GM18517 (cell line): ENCODE measurements around the gene PPP1R37.

ENCODE experiments used
- ATAC-seq: cut with Tn5 transposase; IDR thresholded peaks from one replicate; pipeline ENCODE4 v1.9.1; 2021; ENCODE audit warnings: mild to moderate bottlenecking, moderate library complexity; ENCODE audit not compliant: unreplicated experiment

The PPP1R37 gene

GRCh38 chr19:45070861-45071544 lies 22.0 kb upstream of the PPP1R37 start:
- no peak for ATAC-seq

DNA sequence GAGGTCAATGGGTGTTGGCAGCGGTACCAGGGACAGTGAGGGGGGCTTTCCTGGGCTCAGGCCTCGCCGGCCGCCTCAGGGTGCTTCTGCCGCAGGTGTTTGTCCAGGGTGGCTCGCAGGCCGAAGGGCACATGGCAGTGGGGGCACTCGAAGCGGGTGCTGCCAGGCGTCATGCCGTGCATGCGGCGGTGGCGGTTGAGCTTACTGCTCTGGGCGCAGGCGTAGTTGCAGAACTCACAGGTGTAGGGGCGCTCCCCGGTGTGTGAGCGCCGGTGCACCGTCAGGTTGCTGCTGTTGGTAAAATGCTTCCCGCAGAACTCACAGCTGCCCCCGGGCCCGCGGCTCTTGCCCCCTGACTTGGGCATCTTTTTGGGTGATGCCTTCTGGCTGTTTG lies 21.4 kb upstream of the PPP1R37 start:
- no peak for ATAC-seq

DNA sequence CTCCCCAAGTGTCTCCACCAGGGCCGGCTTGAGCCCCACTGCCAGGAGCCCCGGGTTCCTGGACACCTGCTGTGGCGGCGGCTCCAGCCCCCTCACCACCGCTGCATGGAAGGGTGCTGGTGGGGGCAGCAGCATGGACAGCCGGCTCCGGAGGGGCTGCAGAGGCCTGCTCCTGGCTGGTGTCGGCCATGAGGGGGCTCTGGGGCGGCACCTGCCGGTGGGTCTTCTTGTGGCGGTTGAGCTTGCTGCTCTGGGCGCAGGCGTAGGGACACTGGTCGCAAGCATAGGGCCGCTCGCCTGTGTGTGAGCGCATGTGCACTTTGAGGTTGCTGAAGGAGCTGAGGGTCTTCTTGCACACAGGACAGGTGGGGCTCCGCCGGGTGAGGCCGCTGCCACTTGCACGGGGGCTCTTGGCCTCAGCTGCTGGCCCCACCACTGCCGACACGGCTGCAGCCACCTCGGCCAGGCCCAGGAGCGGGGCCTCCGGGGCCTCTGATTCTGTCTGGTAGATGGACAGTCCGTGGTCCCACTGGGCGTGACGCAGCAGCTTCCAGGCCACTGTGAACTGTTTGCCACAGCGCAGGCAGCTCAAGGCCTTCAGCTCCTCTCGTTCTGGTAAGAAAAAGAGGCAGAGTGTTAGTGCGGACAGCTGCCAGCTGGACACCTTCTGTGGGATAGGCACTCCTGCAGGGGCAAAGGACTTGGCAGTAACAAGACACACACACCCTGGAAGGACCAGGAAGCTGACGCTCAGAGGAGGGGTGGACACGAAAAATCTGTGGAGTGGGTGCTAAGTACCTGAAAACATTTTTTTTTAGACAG lies 20.8 kb upstream of the PPP1R37 start:
- no peak for ATAC-seq

- no peak for ATAC-seq
These were observed 18.2 kb upstream of the PPP1R37 start for GRCh38 chr19:45074744-45075300.

DNA sequence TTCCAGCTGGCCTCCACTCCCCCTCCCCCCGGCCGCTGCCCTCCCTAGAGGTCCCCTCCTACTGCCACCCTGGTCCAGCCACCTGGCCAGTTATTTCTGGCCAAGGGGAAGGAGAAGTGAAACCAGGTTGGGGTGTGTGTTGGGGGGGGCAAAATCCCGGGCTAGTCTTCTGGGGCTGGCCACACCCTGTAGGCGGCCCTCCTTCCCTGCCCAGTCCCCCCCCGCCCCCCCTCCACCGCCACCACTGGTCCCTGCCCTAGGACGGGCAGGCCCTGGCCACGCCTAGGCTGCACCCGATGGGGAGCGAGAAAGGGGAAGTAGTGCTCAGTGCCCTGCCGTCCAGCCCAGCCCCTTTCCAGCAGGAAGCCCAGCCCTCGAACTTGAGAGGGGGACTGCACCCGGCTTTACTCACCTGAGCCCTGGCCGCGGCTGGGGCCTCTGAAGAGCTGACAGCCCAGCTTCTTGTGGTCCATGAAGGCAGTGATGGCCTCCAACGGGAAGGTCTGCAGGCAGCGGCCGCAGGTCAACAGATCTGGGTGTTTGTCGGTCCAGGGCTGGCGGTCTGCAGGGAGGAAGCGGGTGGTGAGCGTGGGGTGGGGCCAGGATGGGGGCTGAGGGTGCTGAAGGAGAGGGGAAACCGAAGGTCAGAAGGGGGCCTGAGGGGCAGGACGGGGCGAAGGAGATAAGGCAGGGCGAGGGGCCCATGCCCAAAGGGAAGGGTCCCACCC lies 17.5 kb upstream of the PPP1R37 start:
- ATAC-seq: peak; percentile 48

DNA sequence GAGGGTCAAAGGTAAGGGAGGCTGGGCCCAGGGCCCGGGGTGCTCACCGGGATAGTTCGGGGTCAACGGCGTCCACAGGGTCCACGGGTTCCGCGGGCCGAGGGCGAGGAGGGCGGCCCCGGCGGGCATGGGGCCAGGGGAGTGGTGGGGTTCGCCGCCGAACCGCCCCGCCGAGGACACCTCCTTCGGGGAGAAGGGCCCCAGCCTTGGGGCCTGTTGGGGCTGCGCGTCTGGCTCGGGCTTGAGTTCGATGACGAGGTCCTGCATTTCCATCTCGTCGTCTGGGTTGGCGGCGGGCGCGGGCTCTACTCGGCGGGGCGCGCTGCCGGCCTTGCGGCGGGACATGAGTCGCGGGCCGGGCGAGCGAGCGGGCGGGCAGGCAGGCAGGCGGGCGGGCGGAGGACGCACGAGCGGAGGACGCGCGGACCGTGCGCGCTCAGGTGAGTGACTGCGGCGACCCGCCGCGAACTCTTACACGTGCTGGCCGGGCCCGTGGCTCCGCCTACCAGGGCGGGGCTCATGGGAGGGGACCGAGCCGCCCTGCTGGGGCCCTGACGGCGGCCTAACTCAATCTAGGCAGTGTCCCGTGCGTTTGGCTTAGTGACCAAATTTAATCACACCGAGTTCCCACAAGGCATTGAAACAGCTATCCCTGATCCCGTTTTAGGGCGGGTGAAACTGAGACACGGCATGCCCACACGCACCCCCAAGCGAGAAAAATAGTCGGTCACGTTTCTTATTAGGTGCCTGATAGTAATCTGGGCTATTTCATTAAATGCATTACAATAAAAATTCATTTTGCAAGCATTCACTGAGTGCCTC lies 16.7 kb upstream of the PPP1R37 start, which contains the start of gene ZNF296:
Gene ZNF296, minus strand, starts transcription at position 450 of the 822 bp plus-strand sequence. Its CDS starts 105 bp downstream, at position 345.
- no peak for ATAC-seq

DNA sequence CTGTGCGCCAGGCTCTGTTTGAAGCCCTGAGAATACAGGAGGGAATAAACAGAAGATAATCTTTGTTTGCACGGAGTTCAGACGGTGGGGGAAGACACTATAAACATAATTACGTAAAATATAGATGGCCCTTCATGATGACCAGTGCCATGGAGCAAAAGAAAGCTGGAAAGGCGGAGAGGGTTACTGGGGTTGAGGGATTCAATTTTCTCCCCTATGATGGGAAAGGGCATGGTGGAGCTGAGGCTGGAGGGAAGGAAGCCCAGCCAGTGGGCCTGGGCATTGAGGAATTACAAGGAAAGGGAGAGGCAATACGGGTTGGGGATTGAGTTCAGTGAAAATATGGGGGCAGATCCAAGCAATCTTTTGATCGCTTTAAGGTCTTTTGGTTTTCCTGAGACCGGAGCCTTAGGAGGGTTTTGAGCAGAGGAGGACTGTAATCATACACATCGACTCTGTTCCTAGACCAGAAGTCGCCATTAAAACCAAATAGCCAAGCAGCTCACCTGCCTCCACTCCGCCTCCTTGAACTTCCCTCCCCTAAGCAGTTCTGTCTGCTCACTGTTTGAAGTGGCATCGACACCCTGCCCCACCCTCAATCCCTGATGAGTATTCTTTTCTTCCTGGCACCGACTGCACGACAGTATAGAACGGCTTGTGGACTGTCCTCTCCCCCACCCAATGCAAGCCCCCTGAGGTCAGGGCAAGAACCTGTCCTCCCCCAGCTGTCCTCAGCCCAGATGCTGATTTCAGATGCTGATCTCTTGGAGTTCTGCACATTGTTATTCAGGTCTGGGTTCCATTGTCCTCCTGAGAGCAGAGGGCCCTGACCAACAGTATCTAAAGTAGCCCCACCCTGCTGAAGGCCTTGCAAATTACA lies 15.9 kb upstream of the PPP1R37 start:
- no peak for ATAC-seq

DNA sequence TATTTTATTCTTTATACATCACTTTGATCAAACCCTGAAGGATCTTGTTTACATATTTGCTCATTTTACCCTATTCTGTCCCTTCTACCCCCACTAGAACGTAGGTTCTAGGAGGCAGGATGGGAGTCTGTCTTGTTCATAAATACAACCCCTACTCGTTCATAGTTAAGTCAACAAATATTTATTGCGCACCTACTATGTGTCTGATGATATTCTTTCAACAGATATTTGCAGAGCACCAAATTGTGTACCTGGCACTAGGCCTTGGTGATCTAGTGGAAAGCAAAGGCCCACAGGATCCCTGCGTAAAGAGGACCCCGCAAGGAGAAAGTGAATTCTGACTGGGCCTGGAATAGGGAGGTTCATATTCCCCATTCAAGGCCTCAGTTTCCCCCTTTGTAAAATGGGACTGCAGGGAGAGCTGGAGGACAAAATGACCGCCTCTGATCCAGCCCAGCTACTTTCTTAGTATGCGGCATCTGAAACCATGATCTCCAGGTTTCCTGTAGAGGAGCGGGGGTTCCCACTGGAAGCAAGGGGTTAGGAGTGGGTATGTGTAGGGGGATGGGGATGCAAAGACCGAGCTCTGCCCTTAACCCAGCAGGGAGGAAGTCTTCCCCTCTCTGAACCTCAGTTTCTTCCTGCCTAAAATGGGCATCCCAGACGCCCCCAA lies 14.5 kb upstream of the PPP1R37 start:
- ATAC-seq: no peak

DNA sequence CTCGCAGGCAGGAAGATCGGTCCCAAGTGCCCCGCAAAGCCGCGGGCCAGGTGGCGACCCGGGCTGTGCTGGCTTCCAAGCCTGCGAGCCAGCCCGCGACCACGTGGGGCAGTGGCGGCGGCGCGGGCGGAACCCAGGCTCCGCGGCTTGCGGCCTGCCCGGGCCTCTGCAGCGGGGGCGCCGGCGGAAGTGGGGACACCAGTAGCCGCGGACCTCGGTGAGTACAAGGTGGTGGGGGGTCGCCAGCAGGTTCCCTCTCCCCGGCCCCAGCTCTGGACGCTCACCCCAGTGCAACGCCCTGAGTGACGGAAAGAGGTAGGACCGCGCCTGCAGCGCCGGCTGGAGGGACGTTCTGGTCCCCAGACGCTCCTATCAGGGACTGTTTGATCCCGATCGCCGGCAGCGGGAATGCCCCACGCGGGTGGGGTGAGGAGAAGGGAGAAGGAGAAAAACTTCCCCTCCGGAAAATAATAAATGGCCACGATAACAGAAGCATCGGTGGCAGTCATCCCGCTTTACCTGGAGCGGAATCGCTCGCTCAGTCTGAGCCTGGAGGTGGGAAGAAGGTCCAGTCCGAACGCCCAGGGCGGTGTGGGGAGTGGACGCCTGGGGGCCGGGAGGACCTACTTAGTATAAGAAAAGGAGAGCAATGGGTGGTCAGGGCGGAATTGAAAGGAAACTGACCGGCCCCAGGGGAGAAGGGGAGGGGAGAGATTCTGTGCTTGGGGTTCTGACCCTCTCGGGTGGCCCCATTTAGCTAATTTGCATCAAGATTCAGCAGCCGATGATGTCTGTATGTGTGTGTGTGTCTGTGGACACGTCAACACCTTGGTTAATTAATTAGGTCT lies 13.7 kb upstream of the PPP1R37 start, which contains the start of gene GEMIN7:
Gene GEMIN7, plus strand, starts transcription at position 198 of the 848 bp plus-strand sequence. CDS start 10,855 bp downstream, outside the sequence.
- no peak for ATAC-seq

DNA sequence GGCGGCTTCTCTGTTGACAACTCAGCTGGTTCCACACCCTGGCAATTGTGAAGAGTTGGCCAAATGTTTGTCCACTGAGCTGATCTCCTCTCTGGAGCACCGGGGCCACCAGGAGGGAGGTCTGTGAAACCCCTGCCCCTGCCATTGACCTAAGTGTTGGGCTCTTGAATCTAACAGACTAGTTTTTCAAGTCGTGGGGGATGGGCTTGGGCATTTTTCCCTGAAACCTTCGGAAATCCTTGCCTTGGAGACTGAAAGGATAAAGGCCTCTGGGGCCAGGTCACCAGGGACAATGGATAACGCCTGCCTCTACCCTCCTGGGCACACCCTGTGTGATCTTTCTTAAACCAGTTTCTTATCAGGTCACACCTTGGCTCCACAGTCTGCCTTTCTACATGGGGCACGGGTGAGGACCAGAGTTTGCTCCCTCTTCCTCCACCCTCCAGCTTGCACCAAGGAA lies 13.0 kb upstream of the PPP1R37 start:
- no peak for ATAC-seq

DNA sequence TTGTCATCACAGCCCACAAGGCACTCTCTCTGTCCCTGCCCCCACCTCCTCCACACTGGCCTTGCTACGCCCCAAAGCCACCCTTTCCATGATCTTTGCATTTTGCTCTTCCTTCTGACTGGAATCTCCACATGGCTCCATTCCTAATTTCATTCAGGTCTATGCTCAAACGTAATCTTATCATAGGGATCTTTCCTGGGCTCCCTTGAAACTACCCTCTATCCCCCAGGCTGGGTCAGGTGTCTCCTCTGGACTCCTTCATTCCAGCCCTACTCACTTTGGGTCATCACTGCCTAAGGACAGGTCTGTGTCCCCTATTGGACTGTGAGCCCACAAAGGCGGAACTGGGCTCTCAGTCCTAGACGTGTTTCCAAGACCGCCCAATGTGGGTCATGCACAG lies 10.8 kb upstream of the PPP1R37 start:
- no peak for ATAC-seq

DNA sequence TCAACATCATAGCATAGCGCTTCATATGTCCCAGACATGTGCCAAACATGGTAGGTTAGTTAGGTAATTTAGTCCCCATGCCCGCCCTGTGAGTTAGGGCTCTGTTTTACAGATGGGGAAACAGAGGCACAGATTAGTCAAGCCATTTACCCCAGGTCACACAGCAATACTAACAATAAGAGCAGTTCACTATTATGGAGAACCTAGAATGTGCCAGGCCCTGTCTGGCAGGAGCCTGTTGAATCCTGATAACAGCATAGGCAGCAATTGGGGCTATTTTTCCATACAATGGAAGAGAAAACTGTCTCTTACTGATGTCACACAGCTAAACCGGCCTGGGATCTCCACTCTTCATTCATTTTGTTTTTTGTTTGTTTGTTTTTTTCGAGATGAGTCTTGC lies 6.5 kb upstream of the PPP1R37 start:
- ATAC-seq: no peak

- ATAC-seq: no peak
These were observed 5.4 kb upstream of the PPP1R37 start for GRCh38 chr19:45087531-45087930.

DNA sequence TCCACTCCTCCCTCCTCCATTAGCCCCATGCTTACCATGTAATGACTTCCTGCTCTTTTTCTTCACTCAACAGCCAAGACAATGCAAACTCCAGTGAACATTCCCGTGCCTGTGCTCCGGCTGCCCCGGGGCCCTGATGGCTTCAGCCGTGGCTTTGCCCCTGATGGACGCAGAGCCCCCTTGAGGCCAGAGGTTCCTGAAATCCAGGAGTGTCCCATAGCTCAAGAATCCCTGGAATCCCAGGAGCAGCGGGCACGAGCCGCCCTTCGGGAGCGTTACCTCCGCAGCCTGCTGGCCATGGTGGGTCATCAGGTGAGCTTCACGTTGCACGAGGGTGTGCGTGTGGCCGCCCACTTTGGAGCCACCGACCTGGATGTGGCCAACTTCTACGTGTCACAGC lies 2.9 kb upstream of the PPP1R37 start:
- no peak for ATAC-seq

GRCh38 chr19:45090606-45091005 lies 2.4 kb upstream of the PPP1R37 start:
- no peak for ATAC-seq

DNA sequence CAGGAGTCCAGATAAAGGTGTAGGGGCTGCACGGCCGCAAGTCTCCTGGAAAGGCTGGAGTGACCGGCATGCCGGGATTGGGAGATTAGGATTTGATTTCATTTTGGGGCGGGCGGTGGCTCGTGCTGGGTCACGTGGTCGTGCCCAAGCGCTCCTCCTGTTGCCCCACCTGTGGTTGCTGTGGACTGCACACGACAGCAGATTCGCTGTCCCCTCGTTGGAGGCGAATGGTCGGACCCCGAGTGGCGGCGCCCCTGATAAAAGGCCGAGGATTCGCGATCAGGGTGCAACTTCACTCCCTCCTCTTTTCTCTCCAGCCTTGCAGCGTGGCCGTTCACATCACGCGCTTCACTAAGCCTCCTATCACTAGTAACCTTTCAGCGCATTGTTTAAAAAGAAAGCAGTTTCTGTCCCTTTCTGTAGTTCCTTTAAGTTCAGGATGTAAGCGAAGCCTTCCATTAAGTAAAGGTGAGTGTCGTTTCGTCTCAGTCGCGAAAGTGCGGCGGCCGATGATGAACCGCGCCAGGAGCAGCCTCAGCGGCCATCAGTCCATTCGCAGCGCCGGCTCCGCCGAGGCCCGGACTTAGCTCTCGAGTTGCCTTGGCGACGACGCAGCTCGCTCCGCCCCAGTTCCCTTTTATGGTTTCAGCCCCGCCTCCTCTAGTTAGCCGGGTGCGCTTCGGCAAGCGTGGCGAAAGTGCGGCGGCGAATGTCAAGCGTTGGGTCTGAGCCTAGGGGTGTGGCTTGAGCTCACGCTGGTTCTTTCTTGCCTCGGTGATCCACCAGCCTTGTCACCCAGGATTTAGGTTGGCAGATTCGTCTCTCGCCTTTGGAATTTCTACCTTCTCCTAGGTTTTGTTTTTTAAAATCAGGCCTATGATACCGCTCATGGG lies 1.7 kb upstream of the PPP1R37 start:
- ATAC-seq: peak; percentile 49

GRCh38 chr19:45094137-45094536 lies 1.2 kb downstream of the PPP1R37 start:
- no peak for ATAC-seq
